Type B pancreatic cell (in vitro differentiated cells): ENCODE measurements around the gene MDH1. TPM values are rescaled to one million over a fixed set of nuclear protein-coding genes. Genes with fewer than 3 reads are reported as not detected.
A peak's percentile ranks its signal among the peaks of the same experiment; 100 is the strongest.

Experiments used
- DNase-seq: peaks from one replicate; pipeline ENCODE4 v3.0.0; 2021; ENCODE audit warnings: mixed read lengths; ENCODE audit not compliant: unreplicated experiment; ENCODE audit errors: extremely low spot score
- H3K27ac Mint-ChIP-seq: 2 replicates; pipeline ENCODE4 v1.8.0; 2021; ENCODE audit warnings: mild to moderate bottlenecking, mixed read lengths
- H3K27me3 Mint-ChIP-seq: 2 replicates; pipeline ENCODE4 v1.8.0; 2021; ENCODE audit warnings: mixed read lengths
- H3K36me3 Mint-ChIP-seq: 2 replicates; pipeline ENCODE4 v1.8.0; 2021; ENCODE audit warnings: mixed read lengths
- H3K4me1 Mint-ChIP-seq: one replicate; pipeline ENCODE4 v1.8.0; 2021; ENCODE audit warnings: mixed read lengths; ENCODE audit not compliant: unreplicated experiment
- H3K4me3 Mint-ChIP-seq: 2 replicates; pipeline ENCODE4 v1.8.0; 2021; ENCODE audit warnings: mild to moderate bottlenecking, mixed read lengths
- H3K9me3 Mint-ChIP-seq: 2 replicates; pipeline ENCODE4 v1.8.0; 2021; ENCODE audit warnings: mixed read lengths
- long read RNA-seq: library from polyadenylated mRNA; unstranded; transcript quantifications from one replicate; pipeline ENCODE4 v2.0.0, GENCODE V29; 2020
- total RNA-seq: library from RNA; stranded (reverse); gene quantifications from 2 replicates; pipeline ENCODE4 v1.2.1, GENCODE V29; 2021; ENCODE audit warnings: low replicate concordance
- TF ChIP-seq, protein P1 (sequence below): fragments of 200-600 bp; sonication (generic); conservative IDR thresholded peaks from 2 replicates; pipeline ENCODE4 v1.5.0; 2021; ENCODE audit warnings: antibody characterized with exemption, mild to moderate bottlenecking

Gene MDH1
- 164 and 177 TPM in 2 replicates for total RNA-seq
- long read RNA-seq, transcript MDH1-201 (9 exons, 1,650 nt) = major isoform, 1,152 of 1,195 reads
- long read RNA-seq, transcript MDH1-213 (4 exons, 893 nt) = minor isoform, 6 of 1,195 reads
- long read RNA-seq, partial matches to known transcripts = 8 of 1,195 reads
- long read RNA-seq, other reads (novel, unspliced or antisense) = 24 of 1,195 reads

- Mint-ChIP-seq H3K4me1 (peaks cover 30% of the 10 kb centered on the region), H3K36me3 (no peaks in the 10 kb centered on the region), H3K4me3 (peak within 1 kb of the TSS; percentile 93), H3K27me3 (no peaks in the 10 kb centered on the region), H3K9me3 (no peaks in the 10 kb centered on the region), H3K27ac (peak within 1 kb of the TSS; percentile 93)
- TF ChIP-seq, protein P1, sequence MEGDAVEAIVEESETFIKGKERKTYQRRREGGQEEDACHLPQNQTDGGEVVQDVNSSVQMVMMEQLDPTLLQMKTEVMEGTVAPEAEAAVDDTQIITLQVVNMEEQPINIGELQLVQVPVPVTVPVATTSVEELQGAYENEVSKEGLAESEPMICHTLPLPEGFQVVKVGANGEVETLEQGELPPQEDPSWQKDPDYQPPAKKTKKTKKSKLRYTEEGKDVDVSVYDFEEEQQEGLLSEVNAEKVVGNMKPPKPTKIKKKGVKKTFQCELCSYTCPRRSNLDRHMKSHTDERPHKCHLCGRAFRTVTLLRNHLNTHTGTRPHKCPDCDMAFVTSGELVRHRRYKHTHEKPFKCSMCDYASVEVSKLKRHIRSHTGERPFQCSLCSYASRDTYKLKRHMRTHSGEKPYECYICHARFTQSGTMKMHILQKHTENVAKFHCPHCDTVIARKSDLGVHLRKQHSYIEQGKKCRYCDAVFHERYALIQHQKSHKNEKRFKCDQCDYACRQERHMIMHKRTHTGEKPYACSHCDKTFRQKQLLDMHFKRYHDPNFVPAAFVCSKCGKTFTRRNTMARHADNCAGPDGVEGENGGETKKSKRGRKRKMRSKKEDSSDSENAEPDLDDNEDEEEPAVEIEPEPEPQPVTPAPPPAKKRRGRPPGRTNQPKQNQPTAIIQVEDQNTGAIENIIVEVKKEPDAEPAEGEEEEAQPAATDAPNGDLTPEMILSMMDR = no peak
- DNase-seq = peak; percentile 86
These were observed at the start of gene MDH1, which contains the start of gene WDPCP for GRCh38 chr2:63588385-63589147. Gene MDH1, plus strand, starts transcription at chr2:63588963. Its CDS starts 81 bp downstream, at chr2:63589044. Gene WDPCP, minus strand, starts transcription at chr2:63588477. Its CDS starts 206 bp downstream, at chr2:63588271.

DNA sequence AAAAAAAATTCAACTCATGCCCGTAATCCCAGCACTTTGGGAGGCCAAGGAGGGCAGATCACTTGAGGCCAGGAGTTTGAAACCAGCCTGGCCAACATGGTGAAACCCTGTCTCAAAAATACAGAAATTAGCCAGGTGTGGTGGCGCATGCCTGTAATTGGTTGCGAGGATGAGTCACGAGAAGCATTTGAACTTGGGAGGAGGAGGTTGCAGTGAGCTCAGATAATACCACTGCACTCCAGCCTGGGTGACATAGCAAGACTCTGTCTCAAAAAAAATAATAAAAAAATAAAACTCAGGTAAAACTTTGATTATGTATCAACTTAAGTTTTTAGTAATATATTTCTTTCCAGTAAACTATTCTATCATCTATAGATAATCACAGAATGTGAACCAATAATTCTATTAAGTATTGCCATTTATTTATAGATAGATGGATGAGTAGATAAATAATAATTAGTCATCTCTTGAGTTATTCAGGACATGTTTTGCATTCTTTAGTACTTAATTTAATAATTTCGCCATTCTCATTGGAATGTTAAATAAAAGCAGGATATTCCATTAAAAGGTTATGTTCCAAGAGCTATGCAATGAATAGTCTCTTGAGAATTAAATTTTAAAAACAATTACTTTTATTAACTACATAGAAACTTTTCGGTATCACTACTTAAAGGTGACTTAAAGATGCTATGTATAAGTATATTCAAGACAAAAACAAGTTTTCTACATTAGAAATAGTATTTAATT lies 49.2 kb upstream of the MDH1 start:
- no peak overlapping the region for H3K27ac Mint-ChIP-seq
- TF ChIP-seq, protein P1 = no peak
- no peaks in the 10 kb centered on the region for H3K4me1 Mint-ChIP-seq
- no peaks in the 10 kb centered on the region for H3K27me3 Mint-ChIP-seq
- H3K9me3 Mint-ChIP-seq = peaks cover 7% of the 10 kb centered on the region
- DNase-seq = no peak
- peaks cover 4% of the 10 kb centered on the region for H3K36me3 Mint-ChIP-seq
- H3K4me3 Mint-ChIP-seq = no peak overlapping the region

DNA sequence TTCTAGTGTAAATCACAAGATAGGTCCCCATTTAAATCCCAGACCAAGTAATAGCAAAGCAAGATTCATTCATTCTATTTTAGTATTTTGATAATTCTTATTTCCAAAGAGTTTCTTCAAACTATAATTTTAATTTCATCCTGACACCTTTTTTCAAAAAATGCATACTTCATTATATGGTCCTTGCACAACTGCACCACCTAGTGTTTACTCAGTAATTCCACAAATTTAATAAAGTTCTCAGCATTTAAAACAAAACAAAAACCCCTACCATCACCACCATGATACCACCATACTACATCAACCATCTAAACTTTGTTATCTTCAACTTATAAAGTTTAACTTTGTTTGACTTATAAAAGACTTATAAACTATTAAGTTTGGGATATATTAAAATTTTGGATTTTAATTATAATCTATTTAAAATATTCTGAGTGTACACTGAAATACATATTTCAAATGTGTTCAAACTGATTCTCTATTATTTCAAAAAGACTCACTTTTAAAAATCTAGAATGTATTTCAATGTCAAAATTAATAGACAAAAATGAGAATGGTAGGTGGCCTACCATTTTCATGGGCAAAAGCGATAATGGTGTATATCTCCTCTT lies 44.6 kb upstream of the MDH1 start:
- H3K27me3 Mint-ChIP-seq = no peaks in the 10 kb centered on the region
- peaks cover 7% of the 10 kb centered on the region for H3K36me3 Mint-ChIP-seq
- H3K4me1 Mint-ChIP-seq = no peaks in the 10 kb centered on the region
- H3K9me3 Mint-ChIP-seq = no peaks in the 10 kb centered on the region
- TF ChIP-seq, protein P1 = peak; percentile 73
- DNase-seq = no peak
- H3K27ac Mint-ChIP-seq = no peak overlapping the region
- H3K4me3 Mint-ChIP-seq = no peak overlapping the region

- no peak for DNase-seq
- TF ChIP-seq, protein P1 = no peak
- Mint-ChIP-seq H3K4me1 (no peaks in the 10 kb centered on the region), H3K9me3 (no peaks in the 10 kb centered on the region), H3K27ac (no peak overlapping the region), H3K36me3 (peaks cover 7% of the 10 kb centered on the region), H3K27me3 (no peaks in the 10 kb centered on the region), H3K4me3 (no peak overlapping the region)
These were observed 43.7 kb upstream of the MDH1 start for GRCh38 chr2:63545023-63545422.

GRCh38 chr2:63553049-63553448 lies 35.7 kb upstream of the MDH1 start:
- peaks cover 11% of the 10 kb centered on the region for H3K36me3 Mint-ChIP-seq
- no peak overlapping the region for H3K4me3 Mint-ChIP-seq
- peaks cover 6% of the 10 kb centered on the region for H3K9me3 Mint-ChIP-seq
- DNase-seq = no peak
- peak overlapping the region; percentile 49 for H3K27ac Mint-ChIP-seq
- H3K27me3 Mint-ChIP-seq = no peaks in the 10 kb centered on the region
- peaks cover 15% of the 10 kb centered on the region for H3K4me1 Mint-ChIP-seq
- TF ChIP-seq, protein P1 = no peak
